Fibroblast of mammary gland (primary cell): Measurements from ENCODE around the gene PTPN5.

ENCODE experiments used
- DNase-seq: peaks from one replicate; pipeline ENCODE4 v3.0.0-alpha.2; 2010; ENCODE audit warnings: low read depth
- H3K4me3 ChIP-seq: 2 replicates; pipeline ENCODE4 v1.5.1; 2011; ENCODE audit warnings: low read depth, mild to moderate bottlenecking, low read length, moderate library complexity; ENCODE audit not compliant: control insufficient read depth
- TF ChIP-seq, protein P1 (sequence below): conservative IDR thresholded peaks from 2 replicates; pipeline ENCODE4 v1.5.1; 2011; ENCODE audit warnings: low read depth, low read length, inconsistent platforms; ENCODE audit not compliant: control insufficient read depth, insufficient read depth

The PTPN5 gene

DNA sequence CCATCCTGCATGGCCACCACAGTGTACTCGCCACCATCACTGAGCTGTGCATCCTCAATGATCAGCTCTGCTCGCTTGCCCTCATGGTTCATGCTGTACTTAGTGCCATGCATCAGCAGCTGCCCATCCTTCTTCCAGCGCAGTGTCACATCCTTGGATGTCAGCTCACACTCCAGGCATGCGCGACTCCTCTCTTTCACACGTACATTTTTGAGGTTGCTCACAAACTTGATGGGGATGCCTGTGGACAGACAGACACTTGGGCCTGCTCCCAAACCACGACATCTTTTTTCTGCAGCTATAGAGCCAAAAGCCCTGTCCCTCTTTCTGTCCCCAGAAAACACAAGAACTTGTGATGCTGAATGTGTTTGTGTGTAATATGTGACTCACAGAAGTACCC lies 76.1 kb downstream of the PTPN5 start:
- TF ChIP-seq, protein P1, sequence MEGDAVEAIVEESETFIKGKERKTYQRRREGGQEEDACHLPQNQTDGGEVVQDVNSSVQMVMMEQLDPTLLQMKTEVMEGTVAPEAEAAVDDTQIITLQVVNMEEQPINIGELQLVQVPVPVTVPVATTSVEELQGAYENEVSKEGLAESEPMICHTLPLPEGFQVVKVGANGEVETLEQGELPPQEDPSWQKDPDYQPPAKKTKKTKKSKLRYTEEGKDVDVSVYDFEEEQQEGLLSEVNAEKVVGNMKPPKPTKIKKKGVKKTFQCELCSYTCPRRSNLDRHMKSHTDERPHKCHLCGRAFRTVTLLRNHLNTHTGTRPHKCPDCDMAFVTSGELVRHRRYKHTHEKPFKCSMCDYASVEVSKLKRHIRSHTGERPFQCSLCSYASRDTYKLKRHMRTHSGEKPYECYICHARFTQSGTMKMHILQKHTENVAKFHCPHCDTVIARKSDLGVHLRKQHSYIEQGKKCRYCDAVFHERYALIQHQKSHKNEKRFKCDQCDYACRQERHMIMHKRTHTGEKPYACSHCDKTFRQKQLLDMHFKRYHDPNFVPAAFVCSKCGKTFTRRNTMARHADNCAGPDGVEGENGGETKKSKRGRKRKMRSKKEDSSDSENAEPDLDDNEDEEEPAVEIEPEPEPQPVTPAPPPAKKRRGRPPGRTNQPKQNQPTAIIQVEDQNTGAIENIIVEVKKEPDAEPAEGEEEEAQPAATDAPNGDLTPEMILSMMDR, result no peak
- no peak for DNase-seq
- no peak overlapping the region for H3K4me3 ChIP-seq

DNA sequence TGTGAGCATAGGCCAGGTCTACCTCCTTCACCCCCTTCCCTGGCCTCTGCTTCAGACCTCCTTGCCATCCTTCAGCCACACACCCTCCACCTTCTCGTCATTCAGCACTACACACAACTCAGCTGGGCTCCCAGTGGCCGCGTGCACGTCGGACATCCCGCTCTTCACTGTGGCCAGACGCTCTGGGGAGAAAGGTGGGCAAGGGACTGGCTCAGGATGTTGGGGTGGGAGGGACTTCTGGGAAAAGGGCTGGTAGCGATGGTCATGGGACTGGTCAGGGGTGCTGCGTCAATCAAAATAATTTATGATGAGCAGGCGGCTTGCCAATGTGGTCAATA lies 77.2 kb downstream of the PTPN5 start:
- DNase-seq, result no peak
- no peak overlapping the region for H3K4me3 ChIP-seq
- TF ChIP-seq, protein P1, result no peak

DNA sequence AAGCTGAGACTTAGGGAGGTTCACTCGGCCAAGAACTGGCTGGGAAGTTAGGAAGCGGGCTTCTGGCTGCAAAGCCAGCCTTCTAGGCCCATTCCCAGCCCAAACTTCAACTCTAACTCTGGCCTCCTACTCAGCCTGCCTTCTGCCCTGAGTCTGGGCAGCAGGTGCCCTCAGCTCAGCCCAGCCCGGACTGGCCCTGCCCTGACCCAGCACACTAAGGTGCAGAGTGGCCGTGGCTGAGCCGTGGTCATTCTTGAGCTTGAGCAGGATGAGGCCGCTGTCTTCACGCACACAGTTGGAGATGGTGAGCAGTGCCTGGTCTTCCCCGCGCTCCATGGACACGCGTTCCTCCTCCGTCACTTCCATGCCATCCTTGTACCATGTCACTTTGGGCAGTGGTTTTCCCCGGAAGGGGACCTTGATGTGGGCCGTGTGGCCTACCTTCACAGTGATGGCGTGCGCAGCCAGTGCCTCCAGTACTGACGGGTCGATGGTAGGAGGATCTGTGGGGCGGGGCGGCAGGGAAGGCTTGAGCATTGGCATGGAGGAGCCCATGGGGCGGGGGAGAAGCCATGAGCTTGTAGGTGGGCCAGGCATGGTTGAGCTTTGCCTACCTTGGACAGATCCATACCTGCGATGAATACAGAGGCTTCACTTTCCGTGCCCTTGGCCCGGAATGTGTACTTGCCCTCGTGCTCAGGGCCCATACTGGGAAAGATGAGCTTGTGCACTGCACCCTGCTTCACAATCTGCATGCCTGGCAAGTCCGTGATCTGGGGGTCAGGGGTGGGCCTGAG lies 77.8 kb downstream of the PTPN5 start:
- no peak overlapping the region for H3K4me3 ChIP-seq
- TF ChIP-seq, protein P1, result no peak
- DNase-seq, result no peak

DNA sequence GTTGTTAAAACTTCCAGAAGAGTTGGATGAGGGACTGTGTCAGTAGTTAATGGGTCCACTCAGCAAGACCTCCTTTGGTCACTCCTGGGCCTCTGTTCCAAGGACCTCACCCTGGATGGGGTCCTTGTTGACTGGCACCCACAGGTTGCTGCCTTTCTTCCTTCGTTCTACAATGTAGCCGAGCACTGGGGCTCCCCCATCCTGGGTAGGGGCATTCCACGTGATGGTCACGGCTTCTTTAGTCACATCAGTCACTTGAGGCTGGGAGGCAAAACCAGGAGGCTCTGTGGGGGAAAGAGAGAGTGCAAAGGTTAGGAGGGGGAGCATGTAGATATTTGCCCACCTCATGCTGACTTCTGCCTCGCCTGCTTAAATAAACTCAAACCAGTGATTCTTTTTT lies 81.1 kb downstream of the PTPN5 start:
- TF ChIP-seq, protein P1, result no peak

DNA sequence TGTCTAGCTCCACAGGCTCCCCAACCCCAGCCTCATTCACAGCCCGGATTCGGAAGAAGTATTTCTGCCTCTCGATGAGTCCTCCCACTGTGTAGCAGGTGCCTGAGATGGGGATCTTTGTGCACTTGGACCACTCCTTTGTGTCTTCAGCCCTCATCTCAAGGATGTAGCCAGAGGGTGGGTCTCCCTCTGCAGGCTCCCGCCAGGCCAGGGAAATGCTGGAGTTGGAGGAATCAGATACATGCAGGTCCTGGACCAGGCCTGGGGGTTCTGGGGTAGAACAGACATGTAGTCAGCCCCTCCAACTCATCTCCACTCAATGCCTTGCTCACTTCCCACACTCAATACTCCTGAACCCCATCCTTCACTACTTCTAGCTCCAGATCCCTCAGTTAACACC lies 82.2 kb downstream of the PTPN5 start:
- no peak overlapping the region for H3K4me3 ChIP-seq
- TF ChIP-seq, protein P1, result no peak
- DNase-seq, result no peak

More for the DNA sequence above, 81.1 kb downstream of the PTPN5 start:
- DNase-seq, result no peak
- H3K4me3 ChIP-seq, result no peak overlapping the region

DNA sequence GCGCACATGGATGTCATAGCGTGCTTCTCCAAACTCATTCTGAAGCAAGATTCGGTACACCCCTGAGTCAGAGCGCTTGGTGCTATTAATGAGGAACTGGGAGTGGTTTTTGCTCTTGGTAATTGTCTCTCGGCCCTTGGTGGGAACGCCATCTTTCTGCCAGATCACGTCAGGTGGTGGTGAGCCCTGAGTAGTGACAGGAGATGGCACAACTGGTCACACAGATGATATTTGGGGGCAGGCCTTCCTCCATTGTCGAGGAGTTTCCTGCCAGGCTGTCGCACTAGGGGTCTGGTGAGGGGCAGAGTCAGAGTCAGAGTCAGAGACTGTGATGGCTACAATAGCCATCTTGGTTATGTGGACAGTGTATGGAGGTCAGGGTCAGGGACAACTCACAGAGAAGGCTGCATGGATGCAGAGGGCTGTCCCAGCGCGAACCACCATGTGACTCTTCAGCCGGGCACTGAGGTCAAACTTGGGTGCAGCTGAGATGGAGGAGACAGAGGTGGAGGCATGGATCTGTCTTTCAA lies 83.7 kb downstream of the PTPN5 start:
- no peak for DNase-seq
- TF ChIP-seq, protein P1, result no peak
- H3K4me3 ChIP-seq, result no peak overlapping the region
